Stimulated activated CD4-positive, alpha-beta T cell treated with anti-CD3 and anti-CD28 coated beads, Interleukin-15, amount 100 ng/mL, for 48 hours (primary cell): ENCODE measurements around the gene HAPLN3.

Experiments
- DNase-seq, 2 donors: peaks; one replicate each; pipeline ENCODE4 v3.0.0-alpha.2; 2020; ENCODE audit warnings: low read depth in 2 of 2

HAPLN3 gene

GRCh38 chr15:88911766-88912118, 16.4 kb upstream of the HAPLN3 start:
- no peak for DNase-seq

- DNase-seq, result no peak
Observed at GRCh38 chr15:88909956-88910831, 14.8 kb upstream of the HAPLN3 start.

- no peak for DNase-seq
Observed at GRCh38 chr15:88908697-88909621, 13.6 kb upstream of the HAPLN3 start.

- DNase-seq, result no peak
Observed at GRCh38 chr15:88908123-88908522, 12.8 kb upstream of the HAPLN3 start.

- DNase-seq, result no peak
Observed at GRCh38 chr15:88907111-88907510, 11.8 kb upstream of the HAPLN3 start.

- DNase-seq, result no peak
Observed at GRCh38 chr15:88906551-88906950, 11.2 kb upstream of the HAPLN3 start.

GRCh38 chr15:88906130-88906529, 10.8 kb upstream of the HAPLN3 start:
- DNase-seq, result no peak

GRCh38 chr15:88905576-88905975, 10.2 kb upstream of the HAPLN3 start:
- no peak for DNase-seq

GRCh38 chr15:88904624-88905327, 9.4 kb upstream of the HAPLN3 start:
- DNase-seq, result peak; percentile 82 to 87

GRCh38 chr15:88904257-88904623, 8.9 kb upstream of the HAPLN3 start:
- no peak for DNase-seq

GRCh38 chr15:88902846-88903245, 7.5 kb upstream of the HAPLN3 start:
- DNase-seq, result no peak

GRCh38 chr15:88902221-88902835, 7.0 kb upstream of the HAPLN3 start:
- DNase-seq, result no peak

GRCh38 chr15:88901508-88902220, 6.3 kb upstream of the HAPLN3 start:
- no peak for DNase-seq

GRCh38 chr15:88900982-88901418, 5.7 kb upstream of the HAPLN3 start:
- DNase-seq, result no peak

- DNase-seq, result no peak
Observed at GRCh38 chr15:88900309-88900981, 5.1 kb upstream of the HAPLN3 start.

GRCh38 chr15:88899251-88899650, 3.9 kb upstream of the HAPLN3 start:
- DNase-seq, result no peak

GRCh38 chr15:88898736-88899135, 3.4 kb upstream of the HAPLN3 start:
- no peak for DNase-seq

- peak; percentile 68 to 70 for DNase-seq
Observed at GRCh38 chr15:88897456-88898194, 2.3 kb upstream of the HAPLN3 start.

- DNase-seq, result no peak
Observed at GRCh38 chr15:88897142-88897455, 1.8 kb upstream of the HAPLN3 start.
